ENCODE data around the gene MAP3K6. TPM values are rescaled to one million over a fixed set of nuclear protein-coding genes. Genes with fewer than 3 reads are reported as not detected.

Gene MAP3K6
- total and polyA plus RNA-seq, 2 donors (not counting 3 experiments of a cell fraction or from before 2014, with no cell fraction given) = 9.9 to 12.4 TPM

GRCh38 chr1:27318596-27318995 lies 48.2 kb downstream of the MAP3K6 start:
- no peaks in the 10 kb centered on the region for H3K9me3 ChIP-seq (replicated peaks; ENCODE audit: control insufficient read depth, insufficient read depth, low read length)
- H3K27me3 ChIP-seq (ENCODE audit: control insufficient read depth in 2 of 2, insufficient read depth in 2 of 2, low read length in 2 of 2) = no peaks in the 10 kb centered on the region
- BruUV-seq (replicated peaks) = no TSS peak
- dilution Hi-C loops (cut with MboI; ENCODE audit: extremely low pct_ligation_motif_present, low sequenced_read_pairs) (no loop called here), intact Hi-C loops (cut with micrococcal nuclease) (no loop called here)
- TF ChIP-seq JUN (IDR thresholded peaks at IDR 0.05; ENCODE audit: borderline replicate concordance, insufficient read depth, insufficient read length, low read depth) = no peak
- no peak for TF ChIP-seq EZH2 (IDR thresholded peaks at IDR 0.05; ENCODE audit: borderline replicate concordance, low read depth, low read length, severe bottlenecking)
- TF ChIP-seq CTCF (IDR thresholded peaks at IDR 0.05; ENCODE audit: extremely low read depth in 1 of 2, insufficient read depth in 1 of 2, low read depth in 1 of 2, low read length in 2 of 2) = no peak
- TF ChIP-seq POLR2A (IDR thresholded peaks at IDR 0.05; ENCODE audit: low read depth, low read length) = no peak
- no peak for TF ChIP-seq GATA2 (IDR thresholded peaks at IDR 0.05; ENCODE audit: insufficient read depth, insufficient read length, low read depth, low read length)
- no peak for TF ChIP-seq POLR2AphosphoS5 (IDR thresholded peaks at IDR 0.05; ENCODE audit: insufficient read depth, low read depth, low read length)
- TF ChIP-seq MYC (IDR thresholded peaks at IDR 0.05; ENCODE audit: low read depth, low read length) = no peak
- TF ChIP-seq FOS (IDR thresholded peaks at IDR 0.05; ENCODE audit: borderline replicate concordance, insufficient read depth, low read length) = no peak
- no peak for TF ChIP-seq MAX (IDR thresholded peaks at IDR 0.05; ENCODE audit: insufficient read depth, insufficient read length)
- DNase-seq (ENCODE audit: low read depth, low spot score) (no peak), FAIRE-seq (no peak)
- H3K9me1 ChIP-seq (replicated peaks; ENCODE audit: control insufficient read depth, extremely low read depth, insufficient read depth, low read length) = no peaks in the 10 kb centered on the region
- no peak overlapping the region for H3K4me3 ChIP-seq (replicated peaks in 1 of 3; ENCODE audit: insufficient read depth in 1 of 3, low read depth in 1 of 3, low read length in 3 of 3)
- no peak overlapping the region for H3K9ac ChIP-seq (replicated peaks; ENCODE audit: extremely low read depth, insufficient read depth, low read length)
- H4K20me1 ChIP-seq (replicated peaks; ENCODE audit: control insufficient read depth, extremely low read depth, insufficient read depth, low read length) = no peaks in the 10 kb centered on the region
- H3K79me2 ChIP-seq (ENCODE audit: control insufficient read depth, insufficient read depth, low read length) = peaks cover 14% of the 10 kb centered on the region
- ChIA-PET POLR2A (no interaction called here), CTCF (interaction anchor here (0.7 to 2.0 kb wide), 2 partner anchors 18 to 192 kb away, joined by 3 to 8 read pairs; no protein-coding TSS in a partner anchor)
- peaks cover 10% of the 10 kb centered on the region for H3K4me1 ChIP-seq (ENCODE audit: control insufficient read depth, extremely low read depth, insufficient read depth, low read length)
- H3K36me3 ChIP-seq (ENCODE audit: control insufficient read depth in 2 of 2, extremely low read depth in 1 of 2, insufficient read depth in 2 of 2, low read length in 2 of 2) = no peaks in the 10 kb centered on the region
- no peak overlapping the region for H3K27ac ChIP-seq (ENCODE audit: insufficient read depth, low read depth, low read length)
- no peak overlapping the region for H2AFZ ChIP-seq (ENCODE audit: low read depth, low read length)
- H3K4me2 ChIP-seq (ENCODE audit: insufficient read depth, low read length) = no peak overlapping the region

Measured in endothelial cell of umbilical vein (primary cell).